Measurements from ENCODE around the gene LPP. TPM values are rescaled to one million over a fixed set of nuclear protein-coding genes. Genes with fewer than 3 reads are reported as not detected.

Gene LPP
- total RNA-seq, 2 experiments from 2014 or later, result 51.3 to 58.9 TPM

DNA sequence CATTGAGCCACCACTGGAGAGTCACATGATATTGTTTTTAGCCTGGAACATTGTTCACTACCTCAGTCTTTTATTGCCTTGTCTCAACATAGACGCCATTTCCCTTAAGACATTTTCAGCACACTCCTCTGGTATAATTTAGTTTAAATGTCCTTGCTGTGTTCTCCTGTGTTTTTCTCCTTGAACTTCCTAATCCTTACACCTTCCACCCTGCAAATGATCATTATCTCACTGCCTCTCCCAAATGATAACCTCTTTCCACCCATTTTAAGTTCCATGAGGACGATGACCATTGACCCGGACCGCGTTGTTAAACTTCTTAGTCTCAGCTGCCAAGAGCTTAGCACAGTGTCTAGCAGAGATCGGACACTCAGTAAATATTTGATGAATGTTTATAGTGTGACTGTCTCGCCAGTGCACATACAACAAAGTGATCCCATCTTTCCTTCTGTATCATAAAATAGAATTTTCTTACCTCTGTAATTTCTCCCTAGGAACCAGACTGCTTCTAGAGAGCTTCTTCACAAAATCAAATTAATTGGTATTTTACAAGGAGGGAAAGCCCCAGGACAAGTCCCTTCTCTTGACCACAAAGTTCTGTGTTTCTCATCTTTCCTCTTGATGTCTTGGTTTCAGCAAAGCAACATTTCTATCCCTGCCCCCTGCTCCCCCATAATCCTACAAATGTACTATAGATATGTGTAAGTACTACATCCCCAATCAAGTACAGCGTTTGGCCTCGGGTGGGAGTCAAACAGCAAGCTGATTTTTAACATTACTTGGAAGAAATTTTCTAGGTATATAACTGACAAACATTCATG, 429.6 kb downstream of the LPP start:
- Mint-ChIP-seq H3K4me3 (no peak overlapping the region), H3K4me1 (ENCODE audit: low read depth) (peaks cover 9% of the 10 kb centered on the region), H3K9me3 (ENCODE audit: insufficient read depth) (no peaks in the 10 kb centered on the region), H3K36me3 (ENCODE audit: low read depth) (no peaks in the 10 kb centered on the region), H3K27me3 (ENCODE audit: low read depth) (no peaks in the 10 kb centered on the region), H3K27ac (no peak overlapping the region)
- DNase-seq, result no peak
- ChIA-PET CTCF (interaction anchor here (1.0 to 2.5 kb wide), 3 partner anchors 164 to 844 kb away, joined by 3 to 26 read pairs (median 7); no protein-coding TSS in a partner anchor), POLR2A (interaction anchor here (0.6 kb wide), 1 partner anchor 18 kb away, joined by 3 read pairs; no protein-coding TSS in a partner anchor)
- no peak for ATAC-seq

DNA sequence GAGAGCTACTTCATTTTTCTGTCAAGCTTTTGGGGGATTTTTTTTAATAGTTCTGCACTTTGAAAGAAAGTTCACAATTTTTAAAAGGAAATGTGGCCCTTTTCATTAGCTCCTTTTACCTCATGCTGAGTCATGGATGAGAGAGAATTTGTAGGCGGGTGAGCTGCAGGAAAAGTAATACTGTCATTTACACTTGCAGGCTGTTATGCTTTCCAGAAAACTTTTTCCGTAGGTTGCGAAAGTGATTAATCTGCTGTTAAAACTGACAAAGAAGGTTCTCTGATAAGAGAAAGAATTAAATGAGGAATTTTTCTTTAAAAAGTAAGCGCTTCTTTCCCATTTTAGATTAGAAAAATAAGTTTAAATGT, 430.2 kb downstream of the LPP start:
- peaks cover 9% of the 10 kb centered on the region for H3K4me1 Mint-ChIP-seq (ENCODE audit: low read depth)
- no peaks in the 10 kb centered on the region for H3K27me3 Mint-ChIP-seq (ENCODE audit: low read depth)
- ChIA-PET CTCF (interaction anchor here (1.0 to 2.5 kb wide), 3 partner anchors 164 to 844 kb away, joined by 3 to 26 read pairs (median 7); no protein-coding TSS in a partner anchor), POLR2A (interaction anchor here (0.6 kb wide), 1 partner anchor 17 kb away, joined by 3 read pairs; no protein-coding TSS in a partner anchor)
- ATAC-seq, result no peak
- H3K36me3 Mint-ChIP-seq (ENCODE audit: low read depth), result no peaks in the 10 kb centered on the region
- no peak overlapping the region for H3K4me3 Mint-ChIP-seq
- no peaks in the 10 kb centered on the region for H3K9me3 Mint-ChIP-seq (ENCODE audit: insufficient read depth)
- DNase-seq, result no peak
- H3K27ac Mint-ChIP-seq, result no peak overlapping the region

DNA sequence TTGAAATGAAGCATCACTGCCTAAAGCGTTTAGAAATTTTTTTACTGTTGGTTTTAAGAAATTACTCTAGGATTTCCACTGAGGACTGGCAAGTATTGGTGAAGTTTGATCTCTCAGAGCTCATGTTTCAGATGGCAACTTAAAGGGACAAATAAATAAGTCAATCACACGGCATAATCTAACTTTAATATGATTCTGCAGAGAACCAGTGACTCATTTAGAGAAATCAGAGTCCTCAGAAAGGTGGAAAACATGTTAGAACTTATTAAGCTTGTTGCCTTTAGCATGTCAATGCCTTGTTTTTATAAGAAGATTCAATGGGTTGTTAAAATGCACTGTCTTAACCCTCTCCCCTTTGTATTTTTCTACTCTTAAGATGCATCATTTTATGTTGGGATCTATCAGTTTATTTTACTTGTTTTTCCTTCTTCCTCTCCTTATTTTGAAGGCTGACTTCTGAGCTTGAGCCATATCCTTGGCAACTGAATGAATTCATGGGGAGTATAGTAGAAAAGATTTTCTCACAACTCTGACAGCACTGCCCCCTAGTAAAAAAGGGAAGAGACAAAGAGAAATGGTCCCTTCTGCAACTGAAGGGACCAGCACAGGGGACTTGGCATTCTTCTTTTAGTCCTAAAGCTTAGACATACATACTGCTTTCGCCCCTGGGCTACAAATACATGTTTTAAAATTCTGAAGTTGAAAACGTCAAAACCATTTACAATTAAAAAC, 431.2 kb downstream of the LPP start:
- ATAC-seq (no peak), DNase-seq (no peak)
- no peak overlapping the region for H3K4me3 Mint-ChIP-seq
- H3K9me3 Mint-ChIP-seq (ENCODE audit: insufficient read depth), result no peaks in the 10 kb centered on the region
- no peak overlapping the region for H3K27ac Mint-ChIP-seq
- ChIA-PET CTCF (interaction anchor here (1.1 to 2.5 kb wide), 3 partner anchors 255 to 845 kb away, joined by 3 to 26 read pairs (median 7); no protein-coding TSS in a partner anchor), POLR2A (interaction anchor here (0.9 kb wide), 1 partner anchor 839 kb away, joined by 3 read pairs; no protein-coding TSS in a partner anchor)
- no peaks in the 10 kb centered on the region for H3K36me3 Mint-ChIP-seq (ENCODE audit: low read depth)
- H3K27me3 Mint-ChIP-seq (ENCODE audit: low read depth), result no peaks in the 10 kb centered on the region
- H3K4me1 Mint-ChIP-seq (ENCODE audit: low read depth), result peaks cover 9% of the 10 kb centered on the region

DNA sequence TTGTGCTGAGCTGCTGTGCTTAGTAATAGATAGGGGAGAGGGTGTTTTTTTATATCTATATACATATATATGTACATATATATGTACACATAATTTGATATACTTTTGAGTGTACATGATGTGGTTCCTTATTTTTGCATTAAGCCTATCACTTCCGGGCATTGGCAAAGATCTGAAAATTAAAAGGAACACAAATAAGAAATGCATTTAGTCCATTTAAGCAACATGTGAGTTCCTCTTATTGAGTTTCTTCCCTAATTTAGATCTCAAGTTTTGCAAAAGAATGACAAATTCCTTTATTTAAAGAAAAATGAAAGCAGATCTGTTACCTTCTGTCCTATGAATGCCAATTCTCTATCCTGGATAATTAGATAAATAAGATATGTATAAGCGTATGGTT, 435.1 kb downstream of the LPP start:
- CTCF ChIA-PET, result interaction anchor here (1.3 to 1.7 kb wide), 2 partner anchors 849 to 851 kb away, joined by 3 to 5 read pairs; no protein-coding TSS in a partner anchor
- Mint-ChIP-seq H3K4me3 (no peak overlapping the region), H3K36me3 (ENCODE audit: low read depth) (no peaks in the 10 kb centered on the region), H3K27ac (no peak overlapping the region), H3K9me3 (ENCODE audit: insufficient read depth) (no peaks in the 10 kb centered on the region), H3K27me3 (ENCODE audit: low read depth) (no peaks in the 10 kb centered on the region), H3K4me1 (ENCODE audit: low read depth) (peaks cover 9% of the 10 kb centered on the region)
- DNase-seq (no peak), ATAC-seq (no peak)
- POLR2A ChIA-PET, result no interaction called here

DNA sequence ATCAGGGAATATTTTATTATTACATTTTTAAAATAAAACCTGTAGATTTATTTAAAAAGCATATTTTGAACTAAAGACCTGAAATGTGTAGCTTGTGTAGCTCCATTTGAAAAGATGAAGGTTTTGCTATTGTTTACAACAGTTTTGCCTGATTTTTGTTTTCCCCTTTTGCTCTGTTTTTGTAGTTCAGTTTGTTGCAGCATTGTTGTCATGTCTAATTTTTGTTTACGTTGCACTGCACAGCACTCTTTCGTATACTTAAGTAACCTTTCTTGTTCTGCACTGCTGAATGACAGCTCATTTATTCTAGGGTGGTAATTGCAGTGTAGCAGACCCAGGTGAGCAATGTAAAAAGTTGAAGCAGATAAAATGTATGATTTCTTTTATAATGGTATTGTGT, 435.8 kb downstream of the LPP start:
- POLR2A ChIA-PET, result no interaction called here
- Mint-ChIP-seq H3K4me3 (no peak overlapping the region), H3K27me3 (ENCODE audit: low read depth) (no peaks in the 10 kb centered on the region), H3K36me3 (ENCODE audit: low read depth) (no peaks in the 10 kb centered on the region), H3K4me1 (ENCODE audit: low read depth) (peaks cover 6% of the 10 kb centered on the region), H3K27ac (no peak overlapping the region), H3K9me3 (ENCODE audit: insufficient read depth) (no peaks in the 10 kb centered on the region)
- CTCF ChIA-PET, result interaction anchor here (1.3 to 1.7 kb wide), 3 partner anchors 14 to 852 kb away, joined by 3 to 5 read pairs (median 3); no protein-coding TSS in a partner anchor
- ATAC-seq (no peak), DNase-seq (no peak)

DNA sequence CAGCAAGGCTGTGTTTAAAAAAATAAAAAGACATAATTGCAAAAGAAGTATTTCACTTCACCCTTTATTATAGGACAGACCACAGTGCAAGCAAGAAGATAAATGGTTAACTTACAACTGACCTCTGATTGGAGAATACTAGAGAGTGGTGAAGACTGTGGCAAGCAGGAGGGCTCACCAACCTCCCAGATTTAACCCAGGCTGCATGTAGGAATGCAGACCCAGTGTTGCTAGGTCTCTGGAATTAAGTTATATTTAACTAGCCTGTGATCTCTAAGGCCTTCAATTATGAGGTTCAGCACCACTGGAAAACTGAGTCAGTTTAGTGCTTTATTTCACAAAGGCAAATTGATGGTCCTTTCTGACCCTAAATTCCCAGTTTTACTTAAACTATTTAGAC, 436.6 kb downstream of the LPP start:
- H3K9me3 Mint-ChIP-seq (ENCODE audit: insufficient read depth), result no peaks in the 10 kb centered on the region
- CTCF ChIA-PET, result interaction anchor here (1.3 to 1.4 kb wide), 2 partner anchors 13 to 853 kb away, joined by 3 read pairs; no protein-coding TSS in a partner anchor
- DNase-seq (no peak), ATAC-seq (no peak)
- H3K27me3 Mint-ChIP-seq (ENCODE audit: low read depth), result no peaks in the 10 kb centered on the region
- no peaks in the 10 kb centered on the region for H3K36me3 Mint-ChIP-seq (ENCODE audit: low read depth)
- H3K4me1 Mint-ChIP-seq (ENCODE audit: low read depth), result no peaks in the 10 kb centered on the region
- no peak overlapping the region for H3K27ac Mint-ChIP-seq
- no peak overlapping the region for H3K4me3 Mint-ChIP-seq
- POLR2A ChIA-PET, result no interaction called here

DNA sequence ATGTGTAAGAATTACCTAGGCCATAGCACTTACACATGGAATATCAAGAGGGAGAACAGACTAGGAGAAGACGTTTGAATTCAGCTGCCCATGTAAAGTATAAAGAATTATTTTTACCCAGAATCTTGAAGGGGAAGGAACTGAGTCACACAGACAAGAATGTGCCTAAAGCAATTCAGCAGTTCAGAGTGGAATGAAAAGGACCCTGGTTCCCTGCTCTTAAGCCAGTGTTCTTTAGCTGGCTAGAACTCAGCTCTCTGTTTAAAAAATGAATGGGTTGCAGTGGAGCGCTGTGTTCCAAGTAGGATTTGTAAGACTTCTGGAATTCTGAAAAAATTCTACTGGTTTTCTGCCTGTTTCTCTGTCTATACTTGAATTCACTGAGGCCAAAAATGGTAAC, 440.2 kb downstream of the LPP start:
- Mint-ChIP-seq H3K27ac (no peak overlapping the region), H3K4me3 (no peak overlapping the region), H3K36me3 (ENCODE audit: low read depth) (no peaks in the 10 kb centered on the region), H3K9me3 (ENCODE audit: insufficient read depth) (no peaks in the 10 kb centered on the region), H3K27me3 (ENCODE audit: low read depth) (no peaks in the 10 kb centered on the region), H3K4me1 (ENCODE audit: low read depth) (no peaks in the 10 kb centered on the region)
- ChIA-PET POLR2A (no interaction called here), CTCF (interaction anchor here (1.4 to 1.9 kb wide), 2 partner anchors 12 to 854 kb away, joined by 4 to 5 read pairs; no protein-coding TSS in a partner anchor)
- no peak for DNase-seq
- ATAC-seq, result no peak

DNA sequence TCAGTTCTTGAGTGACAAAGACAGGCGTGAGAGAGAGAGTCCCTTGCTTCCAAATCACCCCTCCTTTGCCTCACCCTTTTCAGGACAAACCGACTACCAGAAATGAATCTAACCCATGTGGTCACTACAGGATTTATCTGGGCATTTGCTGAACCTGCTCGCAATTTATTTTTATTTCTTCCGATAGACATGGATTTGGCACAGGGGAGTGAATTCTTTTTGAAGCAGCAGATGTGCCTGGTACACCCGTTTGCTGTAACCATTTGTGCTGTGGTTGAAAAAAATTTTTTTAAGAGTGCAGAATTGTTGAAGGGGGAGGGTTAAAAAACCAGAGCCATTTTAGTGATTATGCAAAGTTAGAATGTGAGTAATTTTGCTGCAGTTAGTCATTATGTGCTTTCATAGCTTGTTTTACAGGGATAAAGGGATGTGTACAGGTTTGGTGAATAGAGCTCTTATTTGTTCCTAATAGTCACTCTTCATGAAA, 442.0 kb downstream of the LPP start:
- POLR2A ChIA-PET, result no interaction called here
- no peaks in the 10 kb centered on the region for H3K4me1 Mint-ChIP-seq (ENCODE audit: low read depth)
- no peaks in the 10 kb centered on the region for H3K36me3 Mint-ChIP-seq (ENCODE audit: low read depth)
- CTCF ChIA-PET, result no interaction called here
- no peak overlapping the region for H3K27ac Mint-ChIP-seq
- no peak for DNase-seq
- no peak overlapping the region for H3K4me3 Mint-ChIP-seq
- no peak for ATAC-seq
- no peaks in the 10 kb centered on the region for H3K27me3 Mint-ChIP-seq (ENCODE audit: low read depth)
- no peaks in the 10 kb centered on the region for H3K9me3 Mint-ChIP-seq (ENCODE audit: insufficient read depth)

DNA sequence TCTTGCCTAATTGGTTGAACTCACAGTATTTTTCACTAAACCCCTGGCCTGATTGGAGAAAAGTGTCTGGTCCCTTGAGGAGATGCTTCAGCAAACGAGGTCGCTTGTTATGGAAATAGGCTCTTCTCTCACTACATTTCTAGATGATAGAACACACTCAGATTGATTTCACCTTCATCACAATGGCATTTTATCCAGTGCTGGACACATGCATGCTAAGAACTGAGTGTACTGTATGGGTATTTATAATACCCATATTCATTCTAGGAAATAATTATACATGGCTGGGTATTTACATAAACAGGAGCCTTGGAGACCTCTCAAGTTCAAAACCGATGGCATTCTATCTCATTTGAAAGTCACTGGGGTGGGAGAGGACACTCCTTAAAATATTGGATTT, 444.9 kb downstream of the LPP start:
- ATAC-seq (no peak), DNase-seq (no peak)
- no peaks in the 10 kb centered on the region for H3K9me3 Mint-ChIP-seq (ENCODE audit: insufficient read depth)
- H3K36me3 Mint-ChIP-seq (ENCODE audit: low read depth), result no peaks in the 10 kb centered on the region
- H3K27me3 Mint-ChIP-seq (ENCODE audit: low read depth), result no peaks in the 10 kb centered on the region
- H3K27ac Mint-ChIP-seq, result no peak overlapping the region
- no peak overlapping the region for H3K4me3 Mint-ChIP-seq
- ChIA-PET POLR2A (no interaction called here), CTCF (interaction anchor here (1.1 kb wide), 1 partner anchor 858 kb away, joined by 5 read pairs; no protein-coding TSS in a partner anchor)
- no peaks in the 10 kb centered on the region for H3K4me1 Mint-ChIP-seq (ENCODE audit: low read depth)

DNA sequence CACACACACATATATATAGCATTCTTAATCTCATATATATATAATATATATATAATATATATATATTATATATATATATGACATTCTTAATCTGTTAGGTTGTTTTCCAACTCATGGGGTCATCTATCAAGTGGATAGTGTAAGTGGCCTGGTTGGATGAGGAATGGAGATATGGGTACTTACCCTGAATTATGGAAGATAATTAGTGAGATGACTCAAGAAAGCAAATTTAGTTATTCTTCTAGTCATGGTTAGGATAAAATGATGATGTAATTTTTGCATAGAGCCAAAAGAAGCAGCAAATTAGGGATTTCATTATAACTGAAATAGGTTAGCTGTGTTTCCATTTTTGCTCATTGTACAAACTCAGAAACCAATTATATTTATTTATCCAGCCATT, 448.2 kb downstream of the LPP start:
- H3K36me3 Mint-ChIP-seq (ENCODE audit: low read depth), result no peaks in the 10 kb centered on the region
- DNase-seq (no peak), ATAC-seq (no peak)
- H3K4me1 Mint-ChIP-seq (ENCODE audit: low read depth), result no peaks in the 10 kb centered on the region
- CTCF ChIA-PET, result interaction anchor here (0.9 to 1.1 kb wide), 2 partner anchors 147 to 524 kb away, joined by 3 to 4 read pairs; no protein-coding TSS in a partner anchor
- H3K27ac Mint-ChIP-seq, result no peak overlapping the region
- POLR2A ChIA-PET, result no interaction called here
- H3K27me3 Mint-ChIP-seq (ENCODE audit: low read depth), result no peaks in the 10 kb centered on the region
- H3K9me3 Mint-ChIP-seq (ENCODE audit: insufficient read depth), result no peaks in the 10 kb centered on the region
- no peak overlapping the region for H3K4me3 Mint-ChIP-seq

DNA sequence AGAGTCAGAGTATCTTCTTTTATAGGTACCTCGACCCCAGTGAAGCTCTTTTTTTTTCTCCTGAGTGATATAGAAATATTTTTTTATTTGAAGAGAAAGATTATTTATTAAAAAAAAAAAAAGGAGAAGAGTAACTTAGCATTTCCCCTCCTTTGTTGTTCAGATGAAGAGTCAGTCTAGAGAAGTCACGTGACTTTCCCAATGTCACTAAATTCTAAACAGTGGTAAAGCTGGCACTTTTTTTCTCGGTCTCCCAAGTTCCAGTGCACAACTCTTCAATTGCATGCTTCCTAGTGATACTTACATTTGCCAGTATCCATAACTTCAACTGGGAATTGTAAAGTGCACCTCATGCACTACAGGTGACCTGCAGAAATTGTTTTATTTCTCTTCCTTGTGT, 448.7 kb downstream of the LPP start:
- H3K9me3 Mint-ChIP-seq (ENCODE audit: insufficient read depth), result no peaks in the 10 kb centered on the region
- H3K4me1 Mint-ChIP-seq (ENCODE audit: low read depth), result no peaks in the 10 kb centered on the region
- POLR2A ChIA-PET, result no interaction called here
- DNase-seq (no peak), ATAC-seq (no peak)
- H3K27ac Mint-ChIP-seq, result no peak overlapping the region
- CTCF ChIA-PET, result interaction anchor here (0.9 to 1.1 kb wide), 2 partner anchors 147 to 524 kb away, joined by 3 to 4 read pairs; no protein-coding TSS in a partner anchor
- no peak overlapping the region for H3K4me3 Mint-ChIP-seq
- no peaks in the 10 kb centered on the region for H3K36me3 Mint-ChIP-seq (ENCODE audit: low read depth)
- H3K27me3 Mint-ChIP-seq (ENCODE audit: low read depth), result no peaks in the 10 kb centered on the region
